IPS-18c (cell line): ENCODE measurements around the gene AQP12A.
"Not testable (repeated sequence)": the region's sequence is repeated elsewhere in the genome, so short reads cannot be mapped to it uniquely, and the experiment has no call there.

Source experiments
- H3K4me3 ChIP-seq: 2 replicates; pipeline ENCODE4 v1.7.0; 2013; ENCODE audit warnings: low read depth, mild to moderate bottlenecking, low read length, moderate library complexity; ENCODE audit not compliant: insufficient read depth
- H3K9me3 ChIP-seq: one replicate; pipeline ENCODE4 v1.6.1; 2013; ENCODE audit warnings: mild to moderate bottlenecking, low read length, moderate library complexity; ENCODE audit not compliant: control insufficient read depth, insufficient read depth

AQP12A gene

GRCh38 chr2:240691631-240692420, at the start of gene AQP12A:
Gene AQP12A (plus strand): TSS chr2:240691866. CDS start chr2:240691914, 48 bp downstream.
- H3K9me3 ChIP-seq, H3K4me3 ChIP-seq: not testable (repeated sequence)

GRCh38 chr2:240642061-240642805, 49.4 kb upstream of the AQP12A start:
- Histone ChIP-seq H3K4me3 (no peak overlapping the region), H3K9me3 (no peaks in the 10 kb centered on the region)

GRCh38 chr2:240642806-240643092, 48.9 kb upstream of the AQP12A start:
- no peaks in the 10 kb centered on the region for H3K9me3 ChIP-seq

GRCh38 chr2:240643093-240643810, 48.4 kb upstream of the AQP12A start:
- no peaks in the 10 kb centered on the region for H3K9me3 ChIP-seq

More at GRCh38 chr2:240642806-240643092, 48.9 kb upstream of the AQP12A start:
- no peak overlapping the region for H3K4me3 ChIP-seq

GRCh38 chr2:240643811-240644150, 47.9 kb upstream of the AQP12A start:
- Histone ChIP-seq H3K9me3 (no peaks in the 10 kb centered on the region), H3K4me3 (no peak overlapping the region)

More at GRCh38 chr2:240643093-240643810, 48.4 kb upstream of the AQP12A start:
- H3K4me3 ChIP-seq: no peak overlapping the region

- no peak overlapping the region for H3K4me3 ChIP-seq
- no peaks in the 10 kb centered on the region for H3K9me3 ChIP-seq
These were observed 47.5 kb upstream of the AQP12A start for GRCh38 chr2:240644171-240644651.

- Histone ChIP-seq H3K9me3 (no peaks in the 10 kb centered on the region), H3K4me3 (no peak overlapping the region)
These were observed 46.8 kb upstream of the AQP12A start for GRCh38 chr2:240644859-240645301.

GRCh38 chr2:240645346-240645745, 46.3 kb upstream of the AQP12A start:
- Histone ChIP-seq H3K4me3 (no peak overlapping the region), H3K9me3 (peaks cover under 1% of the 10 kb centered on the region)

- peaks cover 2% of the 10 kb centered on the region for H3K9me3 ChIP-seq
- no peak overlapping the region for H3K4me3 ChIP-seq
These were observed 45.9 kb upstream of the AQP12A start for GRCh38 chr2:240645801-240646175.

GRCh38 chr2:240646176-240646899, 45.3 kb upstream of the AQP12A start:
- peaks cover 2% of the 10 kb centered on the region for H3K9me3 ChIP-seq
- H3K4me3 ChIP-seq: no peak overlapping the region

- no peak overlapping the region for H3K4me3 ChIP-seq
These were observed 44.7 kb upstream of the AQP12A start for GRCh38 chr2:240646900-240647502.

GRCh38 chr2:240647503-240648154, 44.0 kb upstream of the AQP12A start:
- H3K4me3 ChIP-seq: no peak overlapping the region

More at GRCh38 chr2:240646900-240647502, 44.7 kb upstream of the AQP12A start:
- peaks cover 2% of the 10 kb centered on the region for H3K9me3 ChIP-seq

GRCh38 chr2:240648155-240648649, 43.5 kb upstream of the AQP12A start:
- no peak overlapping the region for H3K4me3 ChIP-seq
- peaks cover 2% of the 10 kb centered on the region for H3K9me3 ChIP-seq

More at GRCh38 chr2:240647503-240648154, 44.0 kb upstream of the AQP12A start:
- H3K9me3 ChIP-seq: peaks cover 2% of the 10 kb centered on the region

GRCh38 chr2:240648650-240649275, 42.9 kb upstream of the AQP12A start:
- H3K4me3 ChIP-seq: no peak overlapping the region
- H3K9me3 ChIP-seq: peaks cover 2% of the 10 kb centered on the region

- Histone ChIP-seq H3K4me3 (no peak overlapping the region), H3K9me3 (peaks cover 2% of the 10 kb centered on the region)
These were observed 42.3 kb upstream of the AQP12A start for GRCh38 chr2:240649331-240649730.
